Fibroblast of lung (primary cell): ENCODE measurements around the gene ADGRA3. TPM values are rescaled to one million over a fixed set of nuclear protein-coding genes. Genes with fewer than 3 reads are reported as not detected.

Experiments
- DNase-seq, 2 donors: peaks; one replicate each; pipeline versions ENCODE4 v3.0.0 to v3.0.0-alpha.2; 2010; ENCODE audit warnings: low read depth in 2 of 2
- H2AFZ ChIP-seq: 2 replicates; pipeline ENCODE4 v1.5.1; 2012; ENCODE audit warnings: low read length, control low read depth, inconsistent platforms
- H3K27ac ChIP-seq: 2 replicates; pipeline ENCODE4 v1.5.1; 2011; ENCODE audit warnings: low read length, control low read depth; ENCODE audit not compliant: insufficient read depth
- H3K27me3 ChIP-seq: 2 replicates; pipeline ENCODE4 v1.5.1; 2011; ENCODE audit warnings: mild to moderate bottlenecking, low read length; ENCODE audit not compliant: control insufficient read depth, insufficient read depth
- H3K36me3 ChIP-seq: 2 replicates; pipeline ENCODE4 v1.5.1; 2011; ENCODE audit warnings: low read length; ENCODE audit not compliant: control insufficient read depth, insufficient read depth
- H3K4me1 ChIP-seq: 2 replicates; pipeline ENCODE4 v1.5.1; 2011; ENCODE audit warnings: low read length; ENCODE audit not compliant: control insufficient read depth, insufficient read depth; ENCODE audit errors: extremely low read depth
- H3K4me2 ChIP-seq: 2 replicates; pipeline ENCODE4 v1.5.1; 2011; ENCODE audit warnings: low read length, control low read depth; ENCODE audit not compliant: insufficient read depth; ENCODE audit errors: extremely low read depth
- H3K4me3 ChIP-seq, 4 experiments: fragments of 200-600 bp in 1 of 4; sonication (generic) in 1 of 4; replicated peaks in 1 of 4; 2 replicates each; pipeline ENCODE4 v1.5.1; 2011 to 2016; ENCODE audit warnings: low read length in 4 of 4, low read depth in 3 of 4, mild to moderate bottlenecking in 3 of 4, control low read depth in 2 of 4, inconsistent platforms in 1 of 4, mixed read lengths in 1 of 4; ENCODE audit not compliant: insufficient read depth in 1 of 4; ENCODE audit errors: control extremely low read depth in 1 of 4
- H3K79me2 ChIP-seq: 2 replicates; pipeline ENCODE4 v1.5.1; 2012; ENCODE audit warnings: mild to moderate bottlenecking, low read length, inconsistent platforms; ENCODE audit not compliant: control insufficient read depth, insufficient read depth
- H3K9ac ChIP-seq: 2 replicates; pipeline ENCODE4 v1.5.1; 2011; ENCODE audit warnings: mild to moderate bottlenecking, low read length, control low read depth; ENCODE audit not compliant: insufficient read depth
- H3K9me3 ChIP-seq: 2 replicates; pipeline ENCODE4 v1.5.1; 2012; ENCODE audit warnings: low read depth, low read length; ENCODE audit not compliant: control insufficient read depth, insufficient read depth
- H4K20me1 ChIP-seq: 2 replicates; pipeline ENCODE4 v1.5.1; 2011; ENCODE audit warnings: low read length; ENCODE audit not compliant: control insufficient read depth, insufficient read depth; ENCODE audit errors: extremely low read depth
- CTCF ChIP-seq, 2 donors: IDR thresholded peaks in 1 of 2; conservative IDR thresholded peaks in 1 of 2; 1 replicate in 1 of 2; 2 replicates in 1 of 2; pipeline ENCODE4 v1.5.1; 2011 to 2012; ENCODE audit warnings: low read length in 2 of 2, control low read depth in 1 of 2, inconsistent platforms in 1 of 2, low read depth in 1 of 2, mild to moderate bottlenecking in 1 of 2
- EZH2 ChIP-seq: IDR thresholded peaks from 2 replicates; pipeline ENCODE4 v1.5.1; 2012; ENCODE audit warnings: low read length, control low read depth, mild to moderate bottlenecking; ENCODE audit errors: missing control alignments
- polyA plus RNA-seq, 2 donors: library from polyadenylated mRNA; depleted of rRNA in 1 of 2; stranded (reverse) in 1 of 2; unstranded in 1 of 2; fragments of >200 nt; gene quantifications; 2 replicates each; pipeline ENCODE4 v1.2.1, GENCODE V29; 2011 to 2012; ENCODE audit warnings: missing spikeins in 1 of 2
- total RNA-seq: library from RNA; depleted of rRNA; stranded (reverse); fragments of >200 nt; gene quantifications from 2 replicates; pipeline ENCODE4 v1.2.1, GENCODE V29; 2014

Gene ADGRA3
- total and polyA plus RNA-seq, 2 donors (not counting 1 experiment from before 2014, with no cell fraction given) = 13.0 to 15.2 TPM

- TF ChIP-seq EZH2 = no peak
- no peak for TF ChIP-seq CTCF (conservative IDR thresholded peaks at IDR 0.05 in 1 of 2, IDR thresholded peaks at IDR 0.05 in 1 of 2; ENCODE audit: low read depth in 1 of 2, low read length in 2 of 2)
- Histone ChIP-seq H3K36me3 (no peaks in the 10 kb centered on the region), H3K79me2 (no peaks in the 10 kb centered on the region), H3K9me3 (no peaks in the 10 kb centered on the region), H2AFZ (no peak overlapping the region), H3K9ac (no peak overlapping the region), H3K4me1 (no peaks in the 10 kb centered on the region), H3K27ac (no peak overlapping the region), H4K20me1 (no peaks in the 10 kb centered on the region), H3K27me3 (no peaks in the 10 kb centered on the region), H3K4me2 (no peak overlapping the region), H3K4me3 (no peak overlapping the region)
- peak in 1 of 2 donors; percentile 82 for DNase-seq
Observed at GRCh38 chr4:22417408-22417807, 98.5 kb downstream of the ADGRA3 start.

GRCh38 chr4:22416403-22416802 lies 99.5 kb downstream of the ADGRA3 start:
- Histone ChIP-seq H2AFZ (no peak overlapping the region), H3K27ac (no peak overlapping the region), H3K79me2 (no peaks in the 10 kb centered on the region)

DNA sequence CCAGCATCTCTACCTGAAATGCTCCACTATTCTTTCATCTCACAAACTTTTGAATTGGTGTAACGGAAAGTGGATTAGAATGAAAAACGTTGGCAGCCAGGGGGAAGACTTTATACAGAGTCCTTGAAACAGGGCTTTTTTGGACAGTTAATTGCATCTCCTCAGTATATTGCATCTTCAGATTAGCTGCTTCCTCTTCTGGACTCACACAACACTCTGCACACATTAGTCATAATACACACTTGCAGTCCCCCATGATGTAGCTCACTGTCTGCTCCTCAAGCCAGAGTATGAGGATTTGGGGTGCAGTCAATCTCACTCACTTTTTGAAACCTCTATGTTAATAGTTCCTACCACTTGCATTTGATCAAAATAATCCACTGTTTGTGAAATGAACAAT lies 101.0 kb downstream of the ADGRA3 start:
- Histone ChIP-seq H4K20me1 (no peaks in the 10 kb centered on the region), H3K36me3 (no peaks in the 10 kb centered on the region), H2AFZ (no peak overlapping the region), H3K4me3 (no peak overlapping the region), H3K9me3 (no peaks in the 10 kb centered on the region), H3K27ac (no peak overlapping the region), H3K4me1 (no peaks in the 10 kb centered on the region), H3K4me2 (no peak overlapping the region), H3K27me3 (no peaks in the 10 kb centered on the region), H3K9ac (no peak overlapping the region), H3K79me2 (no peaks in the 10 kb centered on the region)
- no peak for DNase-seq
- TF ChIP-seq EZH2 = no peak
- TF ChIP-seq CTCF (conservative IDR thresholded peaks at IDR 0.05 in 1 of 2, IDR thresholded peaks at IDR 0.05 in 1 of 2; ENCODE audit: low read depth in 1 of 2, low read length in 2 of 2) = no peak

More at GRCh38 chr4:22416403-22416802, 99.5 kb downstream of the ADGRA3 start:
- H3K27me3 ChIP-seq = no peaks in the 10 kb centered on the region
- no peaks in the 10 kb centered on the region for H4K20me1 ChIP-seq
- H3K36me3 ChIP-seq = no peaks in the 10 kb centered on the region
- no peak overlapping the region for H3K4me3 ChIP-seq
- TF ChIP-seq EZH2 (no peak), CTCF (conservative IDR thresholded peaks at IDR 0.05 in 1 of 2, IDR thresholded peaks at IDR 0.05 in 1 of 2; ENCODE audit: low read depth in 1 of 2, low read length in 2 of 2) (no peak)
- H3K9ac ChIP-seq = no peak overlapping the region
- no peaks in the 10 kb centered on the region for H3K9me3 ChIP-seq
- peak; percentile 4 to 76 for DNase-seq
- no peak overlapping the region for H3K4me2 ChIP-seq
- H3K4me1 ChIP-seq = no peaks in the 10 kb centered on the region
